ENCODE data around the gene ARIH1.

ARIH1 gene

DNA sequence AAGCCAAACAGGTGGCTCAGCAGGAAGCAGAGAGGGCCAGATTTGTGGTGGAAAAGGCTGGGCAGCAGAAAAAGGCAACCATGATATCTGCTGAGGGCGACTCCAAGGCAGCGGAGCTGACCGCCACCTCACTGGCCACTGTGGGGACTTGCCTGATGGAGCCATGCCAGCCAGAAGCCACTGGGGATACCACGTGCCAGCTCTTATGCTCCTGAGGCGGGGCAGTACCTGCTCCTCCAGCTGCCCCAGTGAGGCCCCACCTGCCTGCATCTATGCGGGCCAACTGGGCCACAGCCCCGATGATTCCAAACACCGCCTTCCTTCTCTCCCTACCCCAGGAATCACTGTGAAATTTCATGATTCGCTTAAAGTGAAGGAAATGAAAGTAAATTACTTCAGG is 22.9 kb upstream of the ARIH1 start:
- H3K36me3 Mint-ChIP-seq (ENCODE audit: low read depth): no peaks in the 10 kb centered on the region
- H3K27me3 Mint-ChIP-seq (ENCODE audit: low read depth): peaks cover 18% of the 10 kb centered on the region
- no peaks in the 10 kb centered on the region for H3K9me3 Mint-ChIP-seq
- H3K27ac Mint-ChIP-seq: no peak overlapping the region
- TF ChIP-seq, protein P1, sequence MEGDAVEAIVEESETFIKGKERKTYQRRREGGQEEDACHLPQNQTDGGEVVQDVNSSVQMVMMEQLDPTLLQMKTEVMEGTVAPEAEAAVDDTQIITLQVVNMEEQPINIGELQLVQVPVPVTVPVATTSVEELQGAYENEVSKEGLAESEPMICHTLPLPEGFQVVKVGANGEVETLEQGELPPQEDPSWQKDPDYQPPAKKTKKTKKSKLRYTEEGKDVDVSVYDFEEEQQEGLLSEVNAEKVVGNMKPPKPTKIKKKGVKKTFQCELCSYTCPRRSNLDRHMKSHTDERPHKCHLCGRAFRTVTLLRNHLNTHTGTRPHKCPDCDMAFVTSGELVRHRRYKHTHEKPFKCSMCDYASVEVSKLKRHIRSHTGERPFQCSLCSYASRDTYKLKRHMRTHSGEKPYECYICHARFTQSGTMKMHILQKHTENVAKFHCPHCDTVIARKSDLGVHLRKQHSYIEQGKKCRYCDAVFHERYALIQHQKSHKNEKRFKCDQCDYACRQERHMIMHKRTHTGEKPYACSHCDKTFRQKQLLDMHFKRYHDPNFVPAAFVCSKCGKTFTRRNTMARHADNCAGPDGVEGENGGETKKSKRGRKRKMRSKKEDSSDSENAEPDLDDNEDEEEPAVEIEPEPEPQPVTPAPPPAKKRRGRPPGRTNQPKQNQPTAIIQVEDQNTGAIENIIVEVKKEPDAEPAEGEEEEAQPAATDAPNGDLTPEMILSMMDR (IDR thresholded peaks at IDR 0.05; ENCODE audit: unreplicated experiment in 3 of 3): no peak
- H3K4me1 Mint-ChIP-seq: no peaks in the 10 kb centered on the region
- H3K4me3 Mint-ChIP-seq: no peak overlapping the region

DNA sequence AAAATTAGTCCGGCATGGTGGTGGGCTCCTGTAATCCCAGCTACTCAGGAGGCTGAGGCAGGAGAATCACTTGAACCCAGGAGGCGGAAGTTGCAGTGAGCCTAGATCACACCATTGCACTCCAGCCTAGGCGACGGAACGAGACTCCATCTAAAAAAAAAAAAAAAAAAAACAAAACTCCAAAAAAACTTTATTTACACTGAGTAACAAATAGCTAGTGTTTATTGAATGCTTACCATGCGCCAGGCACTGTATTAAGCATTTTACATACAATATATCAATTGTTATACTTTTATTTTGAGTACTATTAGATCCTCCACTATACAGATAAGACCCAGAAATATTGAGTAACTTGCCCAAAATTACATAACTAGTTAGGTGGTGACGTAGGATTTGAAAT is 17.4 kb upstream of the ARIH1 start:
- Mint-ChIP-seq H3K27ac (no peak overlapping the region), H3K9me3 (no peaks in the 10 kb centered on the region), H3K36me3 (ENCODE audit: low read depth) (no peaks in the 10 kb centered on the region), H3K4me3 (no peak overlapping the region), H3K27me3 (ENCODE audit: low read depth) (peaks cover 4% of the 10 kb centered on the region), H3K4me1 (no peaks in the 10 kb centered on the region)
- TF ChIP-seq, protein P1 (IDR thresholded peaks at IDR 0.05; ENCODE audit: unreplicated experiment in 3 of 3): no peak

DNA sequence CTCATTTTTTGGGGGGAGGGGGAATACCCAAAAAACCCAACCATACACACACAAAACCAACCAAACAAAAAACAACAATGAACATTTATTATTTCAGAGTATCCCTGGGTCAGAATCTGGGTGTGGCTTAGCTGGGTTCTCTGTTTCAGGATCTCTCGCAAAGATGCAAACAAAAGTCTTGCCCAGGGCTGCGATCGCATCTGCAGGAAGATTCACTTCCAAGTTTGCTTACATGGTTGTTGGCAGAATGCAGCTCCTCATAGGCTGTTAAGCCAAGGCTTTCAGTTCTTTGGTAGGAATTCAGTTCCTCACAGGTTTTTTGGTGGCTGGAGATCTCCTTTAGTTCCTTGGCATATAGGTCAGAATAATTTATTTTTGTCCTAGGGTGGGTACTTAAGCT is 13.7 kb upstream of the ARIH1 start:
- no peak overlapping the region for H3K4me3 Mint-ChIP-seq
- no peaks in the 10 kb centered on the region for H3K27me3 Mint-ChIP-seq (ENCODE audit: low read depth)
- no peaks in the 10 kb centered on the region for H3K36me3 Mint-ChIP-seq (ENCODE audit: low read depth)
- H3K9me3 Mint-ChIP-seq: no peaks in the 10 kb centered on the region
- no peaks in the 10 kb centered on the region for H3K4me1 Mint-ChIP-seq
- TF ChIP-seq, protein P1 (IDR thresholded peaks at IDR 0.05; ENCODE audit: unreplicated experiment in 3 of 3): no peak
- no peak overlapping the region for H3K27ac Mint-ChIP-seq

DNA sequence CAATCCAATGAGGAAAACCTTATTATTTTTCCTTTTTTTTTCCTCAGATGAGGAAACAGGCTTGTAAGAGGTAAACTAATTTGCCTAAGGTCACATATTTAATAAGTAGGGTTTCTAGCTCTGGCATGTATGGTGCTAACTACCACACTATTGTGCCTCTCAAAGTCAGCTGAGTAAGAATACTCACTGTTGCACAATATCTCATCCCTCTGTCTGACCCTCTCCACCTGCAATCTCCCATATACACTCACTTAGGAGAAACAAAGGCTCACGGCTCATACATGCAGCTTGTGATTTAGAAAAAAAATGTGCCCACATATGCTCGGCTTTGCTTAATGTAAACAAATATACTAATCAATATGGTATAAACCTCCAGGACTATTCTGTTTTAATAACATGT is 10.4 kb upstream of the ARIH1 start:
- TF ChIP-seq, protein P1 (IDR thresholded peaks at IDR 0.05; ENCODE audit: unreplicated experiment in 3 of 3): no peak
- Mint-ChIP-seq H3K27me3 (ENCODE audit: low read depth) (no peaks in the 10 kb centered on the region), H3K4me3 (no peak overlapping the region), H3K9me3 (no peaks in the 10 kb centered on the region), H3K4me1 (no peaks in the 10 kb centered on the region), H3K27ac (no peak overlapping the region), H3K36me3 (ENCODE audit: low read depth) (no peaks in the 10 kb centered on the region)

DNA sequence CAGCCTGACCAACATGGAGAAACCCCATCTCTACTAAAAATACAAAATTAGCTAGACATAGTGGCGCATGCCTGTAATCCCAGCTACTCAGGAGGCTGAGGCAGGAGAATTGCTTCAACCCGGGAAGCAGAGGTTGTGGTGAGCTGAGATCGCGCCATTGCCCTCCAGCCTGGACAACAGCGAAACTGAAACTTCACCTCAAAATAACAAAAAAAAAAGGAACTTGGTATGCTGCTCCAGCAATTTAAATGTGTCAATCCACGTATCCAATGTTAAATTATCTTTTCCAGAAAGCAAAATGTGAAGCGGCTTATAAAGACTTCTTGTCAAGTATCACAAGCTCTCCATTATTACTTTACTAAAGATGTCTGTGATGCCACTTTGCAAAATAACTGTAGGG is 9.9 kb upstream of the ARIH1 start:
- no peaks in the 10 kb centered on the region for H3K4me1 Mint-ChIP-seq
- no peaks in the 10 kb centered on the region for H3K9me3 Mint-ChIP-seq
- H3K27me3 Mint-ChIP-seq (ENCODE audit: low read depth): no peaks in the 10 kb centered on the region
- H3K4me3 Mint-ChIP-seq: no peak overlapping the region
- no peaks in the 10 kb centered on the region for H3K36me3 Mint-ChIP-seq (ENCODE audit: low read depth)
- TF ChIP-seq, protein P1 (IDR thresholded peaks at IDR 0.05; ENCODE audit: unreplicated experiment in 3 of 3): no peak
- H3K27ac Mint-ChIP-seq: no peak overlapping the region

DNA sequence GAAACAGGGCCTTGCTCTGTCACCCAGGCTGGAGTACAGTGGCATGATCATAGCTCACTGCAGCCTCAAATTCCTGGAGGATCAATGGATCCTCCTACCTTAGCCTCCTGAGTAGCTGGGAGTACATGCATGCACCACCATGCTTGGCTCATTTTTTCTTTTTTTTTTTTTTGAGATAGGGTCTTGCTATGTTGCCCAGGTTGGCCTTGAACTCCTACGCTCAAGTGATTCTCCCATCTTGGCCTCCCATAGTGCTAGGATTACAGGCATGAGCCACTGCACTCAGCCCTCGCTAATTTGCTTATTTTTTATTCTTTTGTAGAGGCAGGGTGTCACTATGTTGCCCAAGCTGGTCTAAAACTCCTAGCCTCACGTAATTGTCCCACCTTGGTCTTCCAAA is 6.0 kb upstream of the ARIH1 start:
- H3K4me1 Mint-ChIP-seq: peaks cover 3% of the 10 kb centered on the region
- no peaks in the 10 kb centered on the region for H3K36me3 Mint-ChIP-seq (ENCODE audit: low read depth)
- no peak overlapping the region for H3K4me3 Mint-ChIP-seq
- no peaks in the 10 kb centered on the region for H3K9me3 Mint-ChIP-seq
- no peaks in the 10 kb centered on the region for H3K27me3 Mint-ChIP-seq (ENCODE audit: low read depth)
- no peak overlapping the region for H3K27ac Mint-ChIP-seq
- TF ChIP-seq, protein P1 (IDR thresholded peaks at IDR 0.05; ENCODE audit: unreplicated experiment in 3 of 3): no peak

All from nephron (organoid).